NCI-H128 (cell line): ENCODE measurements around the gene SULT1C3.

Experiments
- DNase-seq: peaks from one replicate; lab custom pipeline; 2025; ENCODE audit not compliant: unreplicated experiment; lab: John Stamatoyannopoulos, UW

The SULT1C3 gene

GRCh38 chr2:108239786-108240185 is at the start of gene SULT1C3:
Gene SULT1C3, plus strand, starts transcription at chr2:108239968. Its CDS starts 7,227 bp downstream, at chr2:108247195.
- no peak for DNase-seq

DNA sequence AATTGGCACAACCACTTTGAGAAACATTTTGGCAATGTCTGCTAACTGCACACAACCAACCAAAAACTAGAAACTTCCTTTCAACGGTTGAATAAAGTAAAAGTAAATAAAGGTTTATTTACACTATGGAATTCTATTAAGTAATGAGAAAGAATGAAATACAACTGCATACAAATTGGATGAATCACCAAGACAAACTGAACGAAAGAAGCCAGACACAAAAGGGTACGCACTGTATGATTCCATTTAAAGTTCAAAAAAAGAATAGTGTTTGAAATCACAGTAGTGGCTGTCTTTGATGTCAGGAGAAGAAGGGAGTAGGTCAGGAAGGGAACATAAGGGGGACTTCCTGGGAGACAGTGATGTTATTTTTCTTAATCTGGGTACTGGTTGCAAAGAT is 46.5 kb upstream of the SULT1C3 start:
- DNase-seq, result no peak

GRCh38 chr2:108194409-108195132 is 45.2 kb upstream of the SULT1C3 start:
- DNase-seq, result no peak

GRCh38 chr2:108195133-108195439 is 44.7 kb upstream of the SULT1C3 start:
- DNase-seq, result no peak

DNA sequence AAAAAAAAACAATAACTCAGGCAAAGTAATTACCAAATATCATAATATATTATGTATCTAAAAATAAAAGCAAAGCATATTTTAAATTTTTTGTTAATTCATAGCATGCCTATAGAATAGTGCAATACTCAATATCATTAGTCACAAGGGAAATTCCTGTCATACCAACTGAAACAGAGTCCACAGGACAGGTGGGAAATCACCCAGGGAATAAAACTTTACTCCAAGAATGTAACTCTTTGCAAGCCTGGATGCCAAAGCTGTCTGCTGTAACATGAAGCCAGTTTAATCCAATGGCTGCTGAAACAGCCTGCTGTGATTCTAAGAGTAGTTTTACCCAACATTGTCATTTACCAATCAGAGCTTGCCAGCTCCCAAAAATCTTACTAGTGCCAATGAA is 40.0 kb upstream of the SULT1C3 start:
- DNase-seq, result no peak

- DNase-seq, result no peak
These were observed 39.2 kb upstream of the SULT1C3 start for GRCh38 chr2:108200569-108200968.

DNA sequence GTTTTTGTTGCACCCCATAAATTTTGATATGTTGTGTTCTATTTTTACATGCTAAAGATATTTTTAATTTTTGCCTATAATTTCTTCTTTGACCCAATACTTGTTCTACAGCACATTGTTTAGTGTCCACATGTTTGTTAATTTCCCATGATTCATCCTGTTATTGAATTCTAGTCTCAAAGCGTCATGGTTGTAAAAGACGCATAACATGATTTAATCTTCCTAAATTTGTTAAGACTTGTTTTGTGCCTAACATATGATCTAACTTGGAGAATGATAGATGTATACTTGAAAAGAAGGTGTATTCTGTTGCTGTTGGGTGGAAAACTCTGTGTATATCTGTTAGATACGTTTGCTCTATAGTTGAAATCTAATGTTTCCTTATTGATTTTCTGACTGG is 27.1 kb upstream of the SULT1C3 start:
- no peak for DNase-seq

- no peak for DNase-seq
These were observed 24.0 kb upstream of the SULT1C3 start for GRCh38 chr2:108215794-108216211.

GRCh38 chr2:108217211-108217610 is 22.6 kb upstream of the SULT1C3 start:
- DNase-seq, result no peak

- no peak for DNase-seq
These were observed 20.1 kb upstream of the SULT1C3 start for GRCh38 chr2:108219688-108220087.

- no peak for DNase-seq
These were observed 19.6 kb upstream of the SULT1C3 start for GRCh38 chr2:108220191-108220590.

DNA sequence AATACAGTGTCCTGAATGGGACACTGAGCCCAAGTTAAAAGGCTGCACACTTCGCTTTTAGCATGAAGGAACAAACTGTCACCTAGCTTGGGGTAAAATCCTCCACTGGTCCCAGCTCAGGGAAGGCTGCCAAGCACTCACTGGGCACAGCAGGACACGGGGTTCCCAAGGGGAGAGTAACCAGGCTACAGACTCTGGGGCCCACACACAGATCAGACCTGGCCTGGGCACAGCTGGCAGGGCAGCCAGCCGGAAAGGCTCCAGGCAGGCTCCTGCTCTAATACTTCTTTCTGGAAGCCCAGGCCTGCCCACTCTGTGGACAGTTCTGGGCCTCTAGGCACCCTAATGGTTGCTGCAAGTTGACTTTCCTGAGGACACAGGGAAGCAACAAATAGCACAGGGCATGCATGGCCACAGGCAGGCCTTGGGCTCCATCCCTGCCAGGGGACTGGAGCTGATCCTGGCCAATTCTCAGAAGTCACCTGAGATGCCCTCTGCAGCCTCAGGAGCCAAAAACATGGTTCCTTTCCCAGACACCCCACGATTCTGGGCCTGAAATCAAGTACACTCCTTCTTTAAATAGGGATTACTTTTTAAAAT is 18.7 kb upstream of the SULT1C3 start:
- DNase-seq, result no peak

- no peak for DNase-seq
These were observed 17.5 kb upstream of the SULT1C3 start for GRCh38 chr2:108222261-108222660.

GRCh38 chr2:108223573-108223972 is 16.2 kb upstream of the SULT1C3 start:
- DNase-seq, result no peak

GRCh38 chr2:108224022-108224421 is 15.7 kb upstream of the SULT1C3 start:
- no peak for DNase-seq

DNA sequence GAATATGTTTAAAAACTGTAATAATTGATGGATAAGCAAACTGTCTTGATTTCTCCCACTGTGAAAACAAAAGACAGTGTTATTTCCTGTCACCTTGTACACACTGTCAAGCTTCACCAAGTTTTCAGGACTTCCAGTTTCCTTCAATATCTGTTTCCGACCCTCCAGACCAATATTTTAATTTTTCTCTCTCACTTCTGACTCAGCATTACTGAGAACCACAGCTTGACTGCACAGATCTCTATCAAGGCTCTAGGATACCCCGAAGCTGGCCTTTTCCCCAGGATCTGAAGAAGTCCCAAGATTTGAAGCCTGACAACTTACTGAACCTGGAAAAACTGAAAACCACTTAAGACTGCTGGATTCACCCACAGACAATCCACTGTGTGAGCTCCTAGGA is 13.2 kb upstream of the SULT1C3 start:
- no peak for DNase-seq

DNA sequence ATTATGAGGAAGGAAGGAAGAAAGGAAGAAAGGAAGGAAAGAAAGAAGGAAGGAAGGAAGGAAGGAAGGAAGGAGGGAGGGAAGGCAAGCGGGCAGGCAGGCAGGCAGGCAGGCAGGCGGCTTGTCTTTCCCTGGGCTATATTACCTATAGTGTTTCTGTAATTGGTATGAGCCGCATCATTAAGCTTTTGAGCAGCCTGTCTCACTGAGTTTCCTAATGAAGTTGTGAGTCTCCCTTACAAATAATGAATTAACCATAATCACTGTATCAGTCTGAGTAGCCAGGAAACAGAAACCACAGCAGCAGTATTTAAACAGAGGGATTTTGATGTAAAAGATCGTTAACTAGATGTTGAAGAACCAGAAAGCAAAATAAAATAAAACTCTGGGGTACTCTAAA is 11.8 kb upstream of the SULT1C3 start:
- no peak for DNase-seq

DNA sequence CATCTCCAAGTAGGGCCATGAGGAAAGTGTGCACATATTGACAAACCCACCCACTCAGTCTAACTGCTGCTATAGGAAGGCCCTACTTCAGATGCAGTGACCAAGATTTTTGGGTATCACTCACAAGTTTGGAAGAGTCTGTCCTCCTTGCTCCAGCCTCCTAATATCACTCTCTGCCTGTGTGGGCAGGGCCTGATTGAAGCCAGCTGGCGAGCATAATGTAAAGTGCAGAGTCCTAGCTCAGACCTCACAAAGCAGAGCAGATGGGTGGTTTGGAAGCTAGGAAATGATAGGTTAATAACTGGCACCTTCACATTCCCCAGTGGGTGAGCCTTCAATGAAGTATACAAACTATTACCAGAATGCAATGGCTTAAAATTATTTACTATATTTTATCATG is 11.2 kb upstream of the SULT1C3 start:
- DNase-seq, result no peak

GRCh38 chr2:108229875-108230274 is 9.9 kb upstream of the SULT1C3 start:
- DNase-seq, result no peak

- no peak for DNase-seq
These were observed 4.2 kb upstream of the SULT1C3 start for GRCh38 chr2:108235577-108235976.

- no peak for DNase-seq
These were observed 3.0 kb upstream of the SULT1C3 start for GRCh38 chr2:108236676-108237335.

GRCh38 chr2:108240966-108241365 is 1.2 kb downstream of the SULT1C3 start:
- no peak for DNase-seq

GRCh38 chr2:108243566-108243965 is 3.8 kb downstream of the SULT1C3 start:
- DNase-seq, result no peak
